GM18873 (cell line): ENCODE measurements around the gene AKAP6.
"Not testable (repeated sequence)": the region's sequence is repeated elsewhere in the genome, so short reads cannot be mapped to it uniquely, and the experiment has no call there.

Experiments
- ATAC-seq: cut with Tn5 transposase; IDR thresholded peaks from one replicate; pipeline ENCODE4 v1.9.1; 2021; ENCODE audit warnings: mild to moderate bottlenecking, moderate library complexity, moderate number of reproducible peaks; ENCODE audit not compliant: unreplicated experiment, low FRiP score

The AKAP6 gene

GRCh38 chr14:32370714-32371113 lies 41.6 kb downstream of the AKAP6 start:
- ATAC-seq, result no peak

GRCh38 chr14:32372154-32372553 lies 43.1 kb downstream of the AKAP6 start:
- no peak for ATAC-seq

- not testable (repeated sequence) for ATAC-seq
Measured at GRCh38 chr14:32373174-32373573, 44.1 kb downstream of the AKAP6 start.

GRCh38 chr14:32374155-32374554 lies 45.1 kb downstream of the AKAP6 start:
- no peak for ATAC-seq

- ATAC-seq, result no peak
Measured at GRCh38 chr14:32375663-32376062, 46.6 kb downstream of the AKAP6 start.

- no peak for ATAC-seq
Measured at GRCh38 chr14:32377046-32377646, 48.0 kb downstream of the AKAP6 start.

- ATAC-seq, result no peak
Measured at GRCh38 chr14:32378284-32378683, 49.2 kb downstream of the AKAP6 start.

- ATAC-seq, result no peak
Measured at GRCh38 chr14:32379447-32379846, 50.3 kb downstream of the AKAP6 start.

- ATAC-seq, result no peak
Measured at GRCh38 chr14:32381869-32382268, 52.8 kb downstream of the AKAP6 start.

GRCh38 chr14:32382704-32383103 lies 53.6 kb downstream of the AKAP6 start:
- ATAC-seq, result no peak

GRCh38 chr14:32383364-32384009 lies 54.4 kb downstream of the AKAP6 start:
- ATAC-seq, result no peak

- no peak for ATAC-seq
Measured at GRCh38 chr14:32384464-32384863, 55.4 kb downstream of the AKAP6 start.

- not testable (repeated sequence) for ATAC-seq
Measured at GRCh38 chr14:32387295-32387694, 58.2 kb downstream of the AKAP6 start.

- ATAC-seq, result no peak
Measured at GRCh38 chr14:32393119-32393518, 64.0 kb downstream of the AKAP6 start.

- ATAC-seq, result no peak
Measured at GRCh38 chr14:32394038-32394437, 64.9 kb downstream of the AKAP6 start.

GRCh38 chr14:32396885-32397284 lies 67.8 kb downstream of the AKAP6 start:
- no peak for ATAC-seq

- no peak for ATAC-seq
Measured at GRCh38 chr14:32397861-32398640, 69.0 kb downstream of the AKAP6 start.

- no peak for ATAC-seq
Measured at GRCh38 chr14:32399920-32400319, 70.8 kb downstream of the AKAP6 start.

- no peak for ATAC-seq
Measured at GRCh38 chr14:32400480-32400879, 71.4 kb downstream of the AKAP6 start.

- no peak for ATAC-seq
Measured at GRCh38 chr14:32403021-32403420, 73.9 kb downstream of the AKAP6 start.

GRCh38 chr14:32403688-32404087 lies 74.6 kb downstream of the AKAP6 start:
- no peak for ATAC-seq
